Measurements from ENCODE around the gene MYLK2.

DNA sequence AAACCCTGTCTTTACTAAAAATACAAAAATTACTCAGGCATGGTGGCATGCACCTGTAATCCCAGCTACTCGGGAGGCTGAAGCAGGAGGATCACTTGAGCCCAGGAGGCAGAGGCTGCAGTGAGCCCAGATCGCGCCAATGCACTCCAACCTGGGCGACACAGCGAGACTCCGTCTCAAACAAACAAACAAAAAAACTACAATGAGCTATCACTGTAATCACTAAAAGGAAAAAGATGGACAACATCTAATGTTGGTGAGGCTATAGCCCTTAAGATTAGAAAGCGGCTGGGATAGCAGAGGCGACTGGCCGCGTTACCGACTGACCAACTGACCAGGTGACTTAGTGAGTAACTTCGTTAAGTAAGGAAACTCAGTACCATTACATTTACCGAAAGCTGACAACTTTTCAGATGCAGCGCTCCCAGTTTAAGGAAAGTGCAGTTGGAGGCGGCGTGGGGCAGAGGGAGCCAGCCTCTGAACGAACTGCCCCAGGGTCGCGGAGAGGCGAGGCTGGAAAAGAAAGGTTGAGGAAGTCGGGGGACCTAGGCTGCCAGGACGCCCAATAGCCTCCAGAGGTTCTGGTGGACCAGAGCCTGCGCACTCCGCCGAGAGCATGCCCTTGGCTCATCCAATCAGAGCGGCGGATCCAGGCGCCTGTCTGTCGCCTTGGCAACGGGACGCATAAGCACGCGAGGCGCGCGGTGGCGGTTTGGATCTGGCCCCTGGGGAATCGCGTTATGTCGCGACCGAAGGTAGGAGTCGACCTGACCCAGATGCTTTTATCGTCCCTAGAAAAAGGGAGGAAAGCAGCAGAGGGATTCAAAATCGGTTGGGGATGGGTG is 60.2 kb downstream of the MYLK2 start:
- TF ChIP-seq POLR2A (IDR thresholded peaks at IDR 0.05; ENCODE audit: low read depth), result no peak
- TF ChIP-seq, protein P1, sequence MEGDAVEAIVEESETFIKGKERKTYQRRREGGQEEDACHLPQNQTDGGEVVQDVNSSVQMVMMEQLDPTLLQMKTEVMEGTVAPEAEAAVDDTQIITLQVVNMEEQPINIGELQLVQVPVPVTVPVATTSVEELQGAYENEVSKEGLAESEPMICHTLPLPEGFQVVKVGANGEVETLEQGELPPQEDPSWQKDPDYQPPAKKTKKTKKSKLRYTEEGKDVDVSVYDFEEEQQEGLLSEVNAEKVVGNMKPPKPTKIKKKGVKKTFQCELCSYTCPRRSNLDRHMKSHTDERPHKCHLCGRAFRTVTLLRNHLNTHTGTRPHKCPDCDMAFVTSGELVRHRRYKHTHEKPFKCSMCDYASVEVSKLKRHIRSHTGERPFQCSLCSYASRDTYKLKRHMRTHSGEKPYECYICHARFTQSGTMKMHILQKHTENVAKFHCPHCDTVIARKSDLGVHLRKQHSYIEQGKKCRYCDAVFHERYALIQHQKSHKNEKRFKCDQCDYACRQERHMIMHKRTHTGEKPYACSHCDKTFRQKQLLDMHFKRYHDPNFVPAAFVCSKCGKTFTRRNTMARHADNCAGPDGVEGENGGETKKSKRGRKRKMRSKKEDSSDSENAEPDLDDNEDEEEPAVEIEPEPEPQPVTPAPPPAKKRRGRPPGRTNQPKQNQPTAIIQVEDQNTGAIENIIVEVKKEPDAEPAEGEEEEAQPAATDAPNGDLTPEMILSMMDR (IDR thresholded peaks at IDR 0.05), result no peak
- TF ChIP-seq POLR2AphosphoS5 (IDR thresholded peaks at IDR 0.05), result peak; percentile 34 to 78

Measured in esophagus muscularis mucosa (tissue), 3 donors.